ENCODE data around the gene TXNDC8.
"Not testable (repeated sequence)": the region's sequence is repeated elsewhere in the genome, so short reads cannot be mapped to it uniquely, and the experiment has no call there.

The TXNDC8 gene

GRCh38 chr9:110337727-110338126, at the start of gene TXNDC8:
TSS of gene TXNDC8 (minus strand) at chr9:110337863.
- DNase-seq = no peak

- no peak for DNase-seq
Observed at GRCh38 chr9:110383491-110383890, 45.8 kb upstream of the TXNDC8 start.

GRCh38 chr9:110382731-110383130, 45.1 kb upstream of the TXNDC8 start:
- no peak for DNase-seq

DNA sequence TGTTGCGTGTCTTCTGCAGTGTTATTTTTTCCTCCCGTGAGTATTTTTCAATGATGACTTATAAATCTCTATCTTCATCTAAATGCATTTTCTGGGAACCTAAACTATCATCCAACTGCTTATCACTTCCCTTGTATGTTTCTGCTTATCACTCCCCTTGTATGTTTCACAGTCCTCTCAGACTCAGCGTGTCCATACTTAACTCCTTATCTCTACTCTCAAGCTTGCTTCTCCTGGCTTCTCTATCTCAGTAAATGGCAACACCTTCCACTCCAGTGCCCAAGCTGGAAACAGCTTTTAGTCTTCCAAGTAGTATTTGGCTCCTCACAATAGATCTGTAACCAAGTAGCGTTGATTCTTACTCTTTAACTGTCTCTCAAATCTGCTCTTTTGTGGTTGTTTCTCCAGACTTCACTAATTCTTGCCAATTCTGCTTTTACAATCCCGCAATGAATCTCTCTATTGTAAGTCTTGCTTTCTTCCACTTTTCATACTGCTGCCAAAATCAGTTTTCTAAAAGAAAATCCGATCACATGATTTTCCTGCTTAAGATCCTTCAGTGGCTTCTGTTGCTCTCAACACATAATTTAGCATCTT, 33.8 kb upstream of the TXNDC8 start:
- DNase-seq = no peak

DNA sequence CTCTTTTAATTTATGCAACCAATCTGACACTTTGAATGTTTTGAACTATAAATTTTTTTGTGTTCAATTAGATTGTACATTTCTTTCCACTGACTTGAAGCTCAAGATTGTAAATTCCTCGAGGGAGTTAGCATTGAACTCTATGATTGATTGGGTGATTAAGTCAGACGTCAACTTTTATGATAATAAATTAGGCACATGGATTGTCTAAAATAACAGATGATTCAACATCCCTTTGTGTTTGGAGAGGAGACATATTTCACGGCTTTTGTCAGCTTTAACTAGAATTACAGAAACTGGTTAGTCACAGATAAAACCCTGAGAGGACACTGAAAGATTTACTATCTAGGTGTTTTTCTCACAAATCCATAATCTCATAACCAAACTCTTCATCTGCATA, 32.7 kb upstream of the TXNDC8 start:
- no peak for DNase-seq

DNA sequence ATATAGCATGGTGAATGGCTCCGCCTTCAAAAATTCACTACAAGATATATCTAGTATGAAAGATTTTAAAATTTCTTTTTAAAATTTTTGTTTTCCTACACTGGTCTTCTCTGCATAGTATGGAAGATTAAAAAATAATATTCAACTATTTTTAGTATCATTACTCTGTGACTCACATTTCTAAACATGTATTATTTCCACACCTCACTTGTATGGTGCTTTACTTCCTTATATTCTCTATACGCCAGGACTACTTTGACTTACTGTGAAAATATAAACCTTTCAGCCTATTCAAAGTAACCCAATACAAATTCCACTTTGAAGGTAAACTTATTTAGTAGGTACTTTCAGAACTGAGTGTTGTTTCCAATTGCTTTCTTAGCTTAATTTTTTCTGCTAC, 26.8 kb upstream of the TXNDC8 start:
- DNase-seq = no peak

DNA sequence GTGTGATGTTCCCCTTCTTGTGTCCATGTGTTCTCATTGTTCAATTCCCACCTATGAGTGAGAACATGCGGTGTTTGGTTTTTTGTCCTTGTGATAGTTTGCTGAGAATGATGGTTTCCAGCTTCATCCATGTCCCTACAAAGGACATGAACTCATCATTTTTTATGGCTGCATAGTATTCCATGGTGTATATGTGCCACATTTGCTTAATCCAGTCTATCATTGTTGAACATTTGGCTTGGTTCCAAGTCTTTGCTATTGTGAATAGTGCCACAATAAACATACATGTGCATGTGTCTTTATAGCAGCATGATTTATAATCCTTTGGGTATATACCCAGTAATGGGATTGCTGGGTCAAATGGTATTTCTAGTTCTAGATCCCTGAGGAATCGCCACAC, 21.3 kb upstream of the TXNDC8 start:
- not testable (repeated sequence) for DNase-seq

GRCh38 chr9:110357505-110357904, 19.8 kb upstream of the TXNDC8 start:
- DNase-seq = no peak

- no peak for DNase-seq
Observed at GRCh38 chr9:110356639-110357395, 19.2 kb upstream of the TXNDC8 start.

DNA sequence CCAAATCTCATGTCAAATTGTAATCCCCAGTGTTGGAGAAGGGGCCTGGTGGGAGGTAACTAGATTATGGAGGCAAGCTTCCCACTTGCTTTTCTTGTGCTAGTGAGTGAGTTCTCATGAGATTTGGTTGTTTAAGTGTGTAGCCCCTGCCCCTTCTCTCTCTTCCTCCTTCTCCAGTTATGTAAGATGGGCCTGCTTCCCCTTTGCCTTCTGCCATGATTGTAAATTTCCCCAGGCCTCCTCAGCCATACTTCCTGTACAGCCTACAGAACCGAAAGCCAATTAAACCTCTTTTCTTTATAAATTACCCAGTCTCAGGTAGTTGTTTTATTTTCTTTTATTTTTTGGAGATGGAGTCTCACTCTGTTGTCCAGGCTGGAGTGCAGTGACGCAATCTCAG, 18.2 kb upstream of the TXNDC8 start:
- no peak for DNase-seq

DNA sequence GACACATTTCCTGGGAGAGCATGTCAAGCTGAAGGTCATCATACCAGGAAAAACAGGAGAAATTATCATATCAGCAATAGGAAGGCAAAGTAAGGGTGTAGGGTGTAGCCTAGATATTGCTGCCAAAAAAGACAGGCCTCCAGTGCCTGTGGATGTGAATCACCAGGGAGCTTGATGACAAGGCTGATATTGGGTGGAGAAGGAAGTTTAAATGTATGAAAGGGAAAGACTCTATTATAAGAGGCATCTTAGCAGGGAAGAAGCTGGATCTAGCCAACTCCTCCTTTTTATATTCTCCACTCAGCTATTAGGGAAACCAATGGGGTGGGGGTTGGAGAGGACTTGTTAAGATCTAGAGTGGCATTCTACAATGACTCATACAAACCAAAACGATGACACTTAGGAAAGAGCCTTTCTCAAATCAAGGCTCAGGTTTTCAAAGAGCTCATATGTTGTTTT, 13.4 kb upstream of the TXNDC8 start:
- DNase-seq = no peak

- DNase-seq = no peak
Observed at GRCh38 chr9:110346325-110346724, 8.7 kb upstream of the TXNDC8 start.

DNA sequence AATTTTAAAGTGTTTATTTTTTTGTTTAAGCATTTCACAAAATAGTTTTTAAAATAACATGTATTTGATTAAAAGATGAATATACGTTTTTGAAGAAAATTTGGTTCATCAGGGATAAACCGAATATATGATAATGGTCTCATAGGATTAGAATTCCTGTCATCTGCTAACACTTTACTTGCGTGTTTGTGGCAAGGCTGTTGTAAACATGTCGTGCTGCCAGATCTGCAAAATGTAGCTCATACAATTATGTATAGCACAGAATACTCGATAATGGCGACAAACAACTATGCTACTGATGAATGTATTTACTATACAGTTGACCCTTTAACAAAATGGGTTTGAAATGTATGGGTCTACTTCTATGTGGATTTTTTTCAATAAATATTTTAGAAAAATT, 7.2 kb upstream of the TXNDC8 start:
- DNase-seq = no peak

- no peak for DNase-seq
Observed at GRCh38 chr9:110343551-110343950, 5.9 kb upstream of the TXNDC8 start.

DNA sequence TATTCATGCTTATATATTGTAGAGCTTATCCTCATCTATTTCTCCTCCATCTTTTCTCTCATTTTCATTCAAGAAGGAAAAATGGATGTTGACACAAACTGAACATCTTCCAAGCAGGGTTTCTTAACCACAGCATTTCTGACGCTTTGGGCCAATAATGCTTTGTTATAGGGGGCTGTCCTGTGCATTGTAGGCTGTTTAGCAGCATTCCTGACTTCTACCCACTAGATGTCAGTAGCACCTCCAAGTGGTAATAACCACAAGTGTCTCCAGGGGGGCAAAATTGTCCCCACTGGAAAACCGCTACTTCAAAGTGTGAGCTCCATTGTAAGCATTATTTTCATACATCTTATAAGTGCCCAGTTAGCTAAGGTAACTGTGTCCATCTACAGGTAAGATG, 2.6 kb upstream of the TXNDC8 start:
- DNase-seq = no peak

- DNase-seq = no peak
Observed at GRCh38 chr9:110338143-110338542, 480 bp upstream of the TXNDC8 start.

DNA sequence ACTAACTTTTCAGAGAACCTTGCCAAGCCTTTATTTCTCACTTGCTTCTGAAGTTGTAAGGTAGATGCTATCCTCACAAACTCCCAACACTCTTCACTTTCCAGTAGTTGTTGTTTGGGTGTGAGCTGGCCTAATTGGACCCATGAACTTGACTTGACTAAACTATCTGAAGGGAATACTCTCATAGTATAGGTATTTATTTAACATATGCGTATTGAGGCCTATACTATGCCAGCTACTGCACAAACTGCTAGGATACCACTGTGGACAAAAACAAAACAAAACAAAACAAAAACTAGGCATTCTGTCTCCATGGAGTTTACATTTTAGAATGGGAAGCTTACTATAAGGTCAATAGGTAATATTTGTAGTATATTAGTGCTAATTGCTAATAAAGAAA, 1.3 kb downstream of the TXNDC8 start:
- DNase-seq = no peak

GRCh38 chr9:110334871-110335270, 2.8 kb downstream of the TXNDC8 start:
- DNase-seq = no peak

DNA sequence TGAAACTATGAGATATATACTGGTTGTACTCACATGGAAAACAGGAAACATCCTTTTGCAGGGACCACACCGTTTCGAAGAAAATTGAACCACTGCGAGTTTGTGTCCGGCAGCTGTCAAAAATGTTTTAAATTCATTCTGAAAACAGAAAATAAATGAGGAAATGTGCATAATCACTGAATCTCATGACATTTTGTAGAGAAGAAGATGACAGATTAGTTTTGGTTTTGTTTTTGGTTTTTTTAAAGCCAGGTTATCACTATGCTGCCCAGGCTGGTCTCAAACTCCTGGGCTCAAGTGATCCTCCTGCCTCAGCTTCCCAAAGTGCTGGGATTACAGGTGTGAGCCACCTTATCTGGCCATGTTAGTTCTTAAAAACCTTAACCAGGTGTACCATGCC, 3.5 kb downstream of the TXNDC8 start:
- no peak for DNase-seq

- DNase-seq = no peak
Observed at GRCh38 chr9:110332766-110333165, 4.9 kb downstream of the TXNDC8 start.

DNA sequence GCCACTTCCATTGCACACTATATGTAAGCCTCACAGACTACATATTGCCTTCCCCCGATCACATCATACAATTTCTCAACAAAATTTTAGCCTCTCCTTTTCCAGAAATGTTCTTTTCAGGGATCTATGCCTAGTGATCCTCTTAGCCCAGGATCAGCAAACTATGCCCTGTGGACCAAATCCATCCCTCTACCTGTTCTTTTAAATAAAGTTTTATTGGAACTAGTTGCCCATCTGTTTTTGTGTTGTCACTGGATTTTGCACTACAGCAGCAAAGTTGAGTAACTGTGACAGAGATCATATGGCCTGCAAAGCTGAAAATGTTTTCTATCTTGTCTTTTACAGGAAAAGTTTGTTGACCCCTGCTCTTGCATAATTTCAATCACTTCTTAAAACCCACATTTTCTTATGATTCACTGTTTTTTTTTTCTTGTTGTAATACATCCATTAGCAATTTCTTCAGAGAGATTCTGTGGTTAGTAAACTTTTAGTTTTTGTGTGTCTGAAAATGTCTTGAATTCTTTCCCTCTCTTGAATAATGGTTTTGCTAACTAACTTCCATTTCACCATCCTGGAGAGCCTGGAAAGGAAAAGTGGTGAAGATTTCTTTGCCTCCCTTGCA, 7.1 kb downstream of the TXNDC8 start:
- DNase-seq = no peak

- no peak for DNase-seq
Observed at GRCh38 chr9:110329639-110330230, 7.9 kb downstream of the TXNDC8 start.

- DNase-seq = no peak
Observed at GRCh38 chr9:110328763-110329162, 8.9 kb downstream of the TXNDC8 start.

DNA sequence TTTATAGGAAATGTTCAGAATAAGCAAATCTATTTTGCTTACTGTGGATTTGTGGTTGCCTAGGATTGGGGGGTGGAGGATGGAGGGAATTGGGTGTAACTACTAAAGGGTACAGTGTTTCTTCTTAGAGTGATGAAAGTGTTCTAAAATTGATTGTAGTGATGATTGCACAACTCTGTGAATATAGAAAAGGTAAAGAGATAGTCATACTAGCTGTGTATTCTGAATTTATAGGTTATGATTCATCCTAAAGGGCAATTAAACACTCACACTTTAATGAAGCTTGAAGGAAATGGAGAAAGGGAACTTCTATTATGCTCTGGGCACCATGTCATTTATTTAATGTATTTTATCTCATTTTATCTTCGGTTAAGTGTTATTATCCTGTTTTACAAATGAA, 9.9 kb downstream of the TXNDC8 start:
- no peak for DNase-seq
